ENCODE data around the gene LTBP3. TPM values are rescaled to one million over a fixed set of nuclear protein-coding genes. Genes with fewer than 3 reads are reported as not detected.

The LTBP3 gene
- total and polyA plus RNA-seq, 2 of the 13 experiments (the other 11 are each of a cell fraction or from before 2014, with no cell fraction given), result 12.2 to 68.1 TPM

- TF ChIP-seq, protein P1, sequence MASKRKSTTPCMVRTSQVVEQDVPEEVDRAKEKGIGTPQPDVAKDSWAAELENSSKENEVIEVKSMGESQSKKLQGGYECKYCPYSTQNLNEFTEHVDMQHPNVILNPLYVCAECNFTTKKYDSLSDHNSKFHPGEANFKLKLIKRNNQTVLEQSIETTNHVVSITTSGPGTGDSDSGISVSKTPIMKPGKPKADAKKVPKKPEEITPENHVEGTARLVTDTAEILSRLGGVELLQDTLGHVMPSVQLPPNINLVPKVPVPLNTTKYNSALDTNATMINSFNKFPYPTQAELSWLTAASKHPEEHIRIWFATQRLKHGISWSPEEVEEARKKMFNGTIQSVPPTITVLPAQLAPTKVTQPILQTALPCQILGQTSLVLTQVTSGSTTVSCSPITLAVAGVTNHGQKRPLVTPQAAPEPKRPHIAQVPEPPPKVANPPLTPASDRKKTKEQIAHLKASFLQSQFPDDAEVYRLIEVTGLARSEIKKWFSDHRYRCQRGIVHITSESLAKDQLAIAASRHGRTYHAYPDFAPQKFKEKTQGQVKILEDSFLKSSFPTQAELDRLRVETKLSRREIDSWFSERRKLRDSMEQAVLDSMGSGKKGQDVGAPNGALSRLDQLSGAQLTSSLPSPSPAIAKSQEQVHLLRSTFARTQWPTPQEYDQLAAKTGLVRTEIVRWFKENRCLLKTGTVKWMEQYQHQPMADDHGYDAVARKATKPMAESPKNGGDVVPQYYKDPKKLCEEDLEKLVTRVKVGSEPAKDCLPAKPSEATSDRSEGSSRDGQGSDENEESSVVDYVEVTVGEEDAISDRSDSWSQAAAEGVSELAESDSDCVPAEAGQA (IDR thresholded peaks at IDR 0.05; ENCODE audit: low read depth), result peak; percentile 96
- TF ChIP-seq, protein P1 (CRISPR knock-in tag; IDR thresholded peaks at IDR 0.05; ENCODE audit: borderline replicate concordance), result no peak
- TF ChIP-seq ZNF550 (CRISPR knock-in tag; IDR thresholded peaks at IDR 0.05; ENCODE audit: borderline replicate concordance), result no peak
- 0 out of 2 replicates have a peak, but pooled peaks have one; percentile 3 for TF ChIP-seq ZNF142 (CRISPR knock-in tag; IDR thresholded peaks at IDR 0.05)
- TF ChIP-seq KLF12 (CRISPR knock-in tag; IDR thresholded peaks at IDR 0.05; ENCODE audit: borderline replicate concordance), result no peak; the same call in none of the 2 replicates
- TF ChIP-seq KLF13 (CRISPR knock-in tag; IDR thresholded peaks at IDR 0.05), result no peak; the same call in 1 of the 2 replicates
- peak; percentile 78 for TF ChIP-seq ZNF335 (CRISPR knock-in tag; IDR thresholded peaks at IDR 0.05)
- no peak for TF ChIP-seq SIX1 (CRISPR knock-in tag; IDR thresholded peaks at IDR 0.05; ENCODE audit: borderline replicate concordance)
- TF ChIP-seq SETDB1 (CRISPR knock-in tag; IDR thresholded peaks at IDR 0.05; ENCODE audit: borderline replicate concordance), result peak; percentile 63; the same call in 1 of the 2 replicates
- peak; percentile 69 for TF ChIP-seq ZNF329 (CRISPR knock-in tag; IDR thresholded peaks at IDR 0.05; ENCODE audit: low read depth)
- peak; percentile 97 for TF ChIP-seq ZXDC (CRISPR knock-in tag; IDR thresholded peaks at IDR 0.05)
- peak; percentile 77; the same call in 1 of the 2 replicates for TF ChIP-seq AKAP8 (CRISPR knock-in tag; IDR thresholded peaks at IDR 0.05)
These were observed 12.1 kb upstream of the LTBP3 start, which contains the start of gene ZNRD2 (continued) for GRCh38 chr11:65569973-65570918.
